NOMO-1 treated with DMSO at 0.1 percent for 48 hours (cell line): Measurements from ENCODE around the gene C1orf21.

Experiments used
- DNase-seq: peaks from one replicate; lab custom pipeline; 2025; ENCODE audit not compliant: unreplicated experiment; lab: John Stamatoyannopoulos, UW

C1orf21 gene

GRCh38 chr1:184648160-184648855, 261.5 kb downstream of the C1orf21 start:
- no peak for DNase-seq

DNA sequence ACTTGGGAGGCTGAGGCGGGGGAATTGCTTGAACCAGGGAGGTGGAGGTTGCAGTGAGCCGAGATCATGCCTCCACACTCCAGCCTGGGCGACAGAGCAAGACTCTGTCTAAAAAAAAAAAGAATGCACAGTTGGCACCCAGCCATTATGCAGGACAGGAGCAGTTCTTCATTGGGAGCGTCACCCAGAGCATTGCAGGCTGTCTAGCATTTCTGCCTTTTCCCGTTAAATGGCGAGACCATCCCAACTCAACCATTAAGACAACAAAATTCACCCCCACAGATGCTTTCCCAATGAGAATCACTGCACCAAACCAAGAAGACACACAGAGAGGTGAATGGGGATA, 262.0 kb downstream of the C1orf21 start:
- DNase-seq = no peak

GRCh38 chr1:184649451-184649888, 262.6 kb downstream of the C1orf21 start:
- DNase-seq = peak; percentile 79

DNA sequence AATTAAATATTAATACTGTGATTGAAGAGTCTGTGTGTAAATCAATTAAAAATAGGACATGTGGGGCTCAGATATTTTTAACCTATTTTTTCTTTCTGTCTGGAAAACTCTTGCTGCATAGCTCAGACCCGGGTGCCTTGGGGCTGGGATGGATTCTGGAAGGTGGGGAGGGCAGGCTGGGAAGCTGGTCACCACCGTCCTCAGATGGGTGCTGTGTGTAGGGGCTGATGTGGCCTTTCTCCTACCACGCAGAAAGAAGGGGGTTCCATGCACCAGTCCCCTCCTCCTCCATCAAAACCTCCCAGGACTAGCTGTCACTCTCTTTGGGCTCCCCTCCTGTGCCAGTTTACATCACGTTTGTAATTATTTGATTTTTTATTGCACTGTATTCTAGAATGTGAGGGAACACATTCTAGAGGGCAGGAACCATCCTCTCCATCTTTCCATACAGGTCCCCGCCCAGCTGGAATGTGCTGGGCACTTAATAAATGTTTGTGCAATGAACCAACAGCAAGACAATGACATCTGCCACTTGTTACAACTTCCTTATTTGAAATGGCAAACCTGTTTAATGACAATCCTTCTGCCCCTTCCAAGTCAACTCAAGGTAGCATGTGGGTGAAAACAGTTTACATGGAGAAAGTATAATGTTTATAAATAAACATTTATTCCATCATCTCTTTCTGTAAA, 263.5 kb downstream of the C1orf21 start:
- DNase-seq = no peak

GRCh38 chr1:184655185-184655584, 268.4 kb downstream of the C1orf21 start:
- no peak for DNase-seq

DNA sequence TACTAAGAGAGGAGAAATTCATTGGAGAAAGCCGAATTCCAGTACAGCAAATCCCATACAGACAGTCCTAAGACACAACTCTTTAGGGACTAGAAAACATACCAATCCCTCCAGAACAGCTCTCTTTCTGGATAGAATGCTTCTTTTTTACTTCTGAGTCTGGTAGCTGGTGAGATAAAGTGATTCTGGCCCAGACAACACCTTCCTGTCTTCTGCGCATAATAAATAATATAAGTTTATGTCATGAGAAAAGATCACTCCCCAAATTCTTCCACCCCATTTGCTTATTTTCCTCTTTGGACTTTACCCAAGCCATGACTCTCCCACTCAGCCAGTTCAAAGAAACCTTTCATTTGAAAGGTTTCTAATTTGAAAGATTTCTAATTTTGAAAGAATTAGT, 269.4 kb downstream of the C1orf21 start:
- no peak for DNase-seq

DNA sequence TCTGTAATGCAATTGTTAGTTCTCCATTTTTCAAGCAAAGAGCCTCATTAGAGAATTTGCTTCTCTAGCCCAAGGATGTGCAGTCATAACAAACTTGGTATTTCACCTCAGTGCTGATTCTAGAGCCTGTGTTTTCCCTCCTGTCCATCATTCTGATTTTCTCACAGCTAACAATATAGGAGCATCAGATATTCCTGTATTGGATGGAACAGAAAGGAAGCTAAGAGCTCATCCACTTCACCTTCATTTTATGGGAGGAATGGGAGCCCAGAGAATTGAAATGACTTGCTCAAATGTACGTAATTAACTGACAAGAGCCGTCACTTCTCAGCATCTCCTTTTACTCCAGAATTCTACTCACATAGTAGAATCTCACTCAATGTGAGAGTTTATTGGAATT, 271.2 kb downstream of the C1orf21 start:
- no peak for DNase-seq

GRCh38 chr1:184660462-184661191, 273.8 kb downstream of the C1orf21 start:
- DNase-seq = no peak

DNA sequence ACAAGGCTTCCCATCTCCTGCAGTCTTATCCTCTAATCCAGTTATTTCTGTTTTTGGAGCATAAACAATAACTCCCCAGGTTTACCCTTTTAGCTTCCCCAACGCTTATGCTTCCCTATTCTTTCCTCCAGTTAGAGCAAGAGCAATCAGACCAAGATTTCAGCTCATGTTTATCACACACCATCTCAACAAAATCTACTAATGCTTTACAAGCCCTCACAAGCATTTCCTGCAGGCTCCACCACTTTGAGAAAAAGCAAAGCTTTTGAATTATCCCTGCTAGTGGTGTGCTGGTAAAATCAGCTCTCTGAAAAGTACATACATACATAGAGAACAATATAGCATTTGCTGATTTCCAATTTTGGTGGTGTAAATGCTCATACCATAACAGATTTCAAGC, 275.0 kb downstream of the C1orf21 start:
- no peak for DNase-seq

- DNase-seq = peak; percentile 60
Observed at GRCh38 chr1:184664042-184664660, 277.3 kb downstream of the C1orf21 start.

- no peak for DNase-seq
Observed at GRCh38 chr1:184664661-184665060, 277.8 kb downstream of the C1orf21 start.

DNA sequence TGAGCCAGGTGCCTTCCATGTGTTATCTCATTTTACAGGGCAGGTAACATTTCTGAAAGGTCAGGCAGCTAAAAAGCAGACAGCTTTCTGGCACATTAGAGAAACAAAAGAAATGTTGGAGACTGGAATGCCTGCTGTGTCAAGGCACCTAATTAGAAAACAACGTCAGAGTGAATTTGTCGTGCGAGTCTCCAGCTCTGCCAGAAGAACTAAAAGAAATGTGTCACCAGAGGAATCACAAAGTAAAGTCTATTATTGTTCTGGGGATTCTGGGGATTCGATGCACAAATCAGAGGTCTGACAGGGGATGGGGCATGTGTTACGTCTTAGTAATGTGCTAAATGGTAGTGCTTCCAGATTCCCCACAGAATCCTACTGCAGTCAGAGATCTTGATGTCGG, 278.5 kb downstream of the C1orf21 start:
- no peak for DNase-seq

- DNase-seq = no peak
Observed at GRCh38 chr1:184669391-184669790, 282.6 kb downstream of the C1orf21 start.

GRCh38 chr1:184672013-184672726, 285.3 kb downstream of the C1orf21 start:
- no peak for DNase-seq

GRCh38 chr1:184673305-184673704, 286.5 kb downstream of the C1orf21 start:
- DNase-seq = no peak

GRCh38 chr1:184677344-184677743, 290.5 kb downstream of the C1orf21 start:
- DNase-seq = no peak
